Psoas muscle (tissue), 8 donors: ENCODE data around the gene CDRT15L2. TPM values are rescaled to one million over a fixed set of nuclear protein-coding genes. Genes with fewer than 3 reads are reported as not detected.
"Not testable (repeated sequence)": the region's sequence is repeated elsewhere in the genome, so short reads cannot be mapped to it uniquely, and the experiment has no call there.

ENCODE experiments used
- ATAC-seq, 4 donors: fragments of 200-7000 bp; cut with Tn5 transposase; one replicate each; pipeline ENCODE4 v1.9.1; 2020; ENCODE audit warnings: moderate library complexity in 3 of 4, mild to moderate bottlenecking in 2 of 4
- DNase-seq, 2 donors: peaks; one replicate each; pipeline ENCODE4 v3.0.0-alpha.2; 2020
- H3K27ac ChIP-seq: fragments of 200-600 bp; one replicate; pipeline ENCODE4 v1.8.0; 2022
- H3K27me3 ChIP-seq, 3 donors: fragments of 200-600 bp in 1 of 3; one replicate each; pipeline versions ENCODE4 v1.6.1 to v1.8.0; 2013 to 2022; ENCODE audit warnings: low read length in 2 of 3, mild to moderate bottlenecking in 2 of 3, moderate library complexity in 1 of 3; ENCODE audit not compliant: insufficient read depth in 3 of 3
- H3K36me3 ChIP-seq, 2 donors: fragments of 200-600 bp in 1 of 2; one replicate each; pipeline versions ENCODE4 v1.6.1 to v1.8.0; 2013 to 2022; ENCODE audit warnings: low read depth in 1 of 2, mild to moderate bottlenecking in 1 of 2, moderate library complexity in 1 of 2; ENCODE audit not compliant: insufficient read depth in 1 of 2
- H3K4me1 ChIP-seq: fragments of 200-600 bp; one replicate; pipeline ENCODE4 v1.8.0; 2022
- H3K4me3 ChIP-seq: fragments of 200-600 bp; one replicate; pipeline ENCODE4 v1.8.0; 2022; ENCODE audit warnings: mild to moderate bottlenecking
- H3K9me3 ChIP-seq: fragments of 200-600 bp; one replicate; pipeline ENCODE4 v1.8.0; 2022
- WGBS, 3 donors: extraction: QIAGEN DNeasy Blood & Tissue Kit; methylation state at CpG; one replicate each; pipeline versions ENCODE4 v1.1.6 to v1.1.7; 2013; 5-methylcytosine and 5-hydroxymethylcytosine counted together
- intact Hi-C, 2 donors: fragments of 100-400 bp; cut with DNase I; formaldehyde crosslinking; loops; one replicate each; pipeline versions ENCODE4 v1.11.0 to v1.14.2; 2022
- polyA plus RNA-seq, 3 donors: library from polyadenylated mRNA; stranded (reverse); fragments of 200-250 nt; gene quantifications; one replicate each; pipeline ENCODE4 v1.2.3, GENCODE V29; 2013
- total RNA-seq, 4 donors: library from RNA; stranded (reverse); fragmentation: NEBNext Ultra II Directional in 2 of 4; extraction: Animal tissue kit (Norgen Biotek cat#: 25700) in 2 of 4; gene quantifications; one replicate each; pipeline versions ENCODE4 v1.2.1 to v1.2.4, GENCODE V29; 2021 to 2023
- TF ChIP-seq, protein P1 (sequence below): fragments of 200-600 bp; IDR thresholded peaks from one replicate; pipeline ENCODE4 v1.8.0; 2022; ENCODE audit warnings: antibody characterized with exemption
- donor health status: healthy with polysubstance abuse.
- donor health status: DM: no; HTN: no; CAD: no; lungs with moderate emphysema.
- donor health status: Bipolar disorder and iron deficiency.
- donor health status: healthy.
- donor health status: DM: yes; HTN: yes; CAD: no.
- donor health status: DM: no; HTN: no; CAD: no.
- donor health status: DM: no; HTN: no; CAD: no.
- donor health status: DM: yes; HTN: yes; CAD: no.

The CDRT15L2 gene
- total and polyA plus RNA-seq, 7 donors = not detected

DNA sequence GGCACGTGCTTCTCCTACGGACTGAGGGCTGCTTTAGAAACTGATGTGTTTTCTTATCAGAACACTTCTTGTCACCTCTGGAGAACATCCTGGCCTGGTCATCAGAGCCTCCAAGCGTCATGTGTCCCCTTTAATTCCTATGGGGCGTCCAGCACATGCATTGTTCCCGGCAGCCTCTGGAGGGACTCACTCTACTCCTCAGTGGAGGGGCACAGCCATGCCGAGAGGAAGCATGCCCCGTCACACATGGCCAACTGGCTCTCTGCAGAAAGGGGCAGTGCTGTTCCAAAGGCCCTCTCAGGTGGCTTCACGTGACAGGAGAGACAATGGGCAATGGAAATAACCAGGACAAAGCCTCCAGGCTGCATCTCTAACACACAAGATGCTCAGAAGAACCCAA is 31.8 kb downstream of the CDRT15L2 start:
- no peak overlapping the region for H3K4me3 ChIP-seq
- no peaks in the 10 kb centered on the region for H3K27me3 ChIP-seq
- H3K4me1 ChIP-seq = no peaks in the 10 kb centered on the region
- TF ChIP-seq, protein P1, sequence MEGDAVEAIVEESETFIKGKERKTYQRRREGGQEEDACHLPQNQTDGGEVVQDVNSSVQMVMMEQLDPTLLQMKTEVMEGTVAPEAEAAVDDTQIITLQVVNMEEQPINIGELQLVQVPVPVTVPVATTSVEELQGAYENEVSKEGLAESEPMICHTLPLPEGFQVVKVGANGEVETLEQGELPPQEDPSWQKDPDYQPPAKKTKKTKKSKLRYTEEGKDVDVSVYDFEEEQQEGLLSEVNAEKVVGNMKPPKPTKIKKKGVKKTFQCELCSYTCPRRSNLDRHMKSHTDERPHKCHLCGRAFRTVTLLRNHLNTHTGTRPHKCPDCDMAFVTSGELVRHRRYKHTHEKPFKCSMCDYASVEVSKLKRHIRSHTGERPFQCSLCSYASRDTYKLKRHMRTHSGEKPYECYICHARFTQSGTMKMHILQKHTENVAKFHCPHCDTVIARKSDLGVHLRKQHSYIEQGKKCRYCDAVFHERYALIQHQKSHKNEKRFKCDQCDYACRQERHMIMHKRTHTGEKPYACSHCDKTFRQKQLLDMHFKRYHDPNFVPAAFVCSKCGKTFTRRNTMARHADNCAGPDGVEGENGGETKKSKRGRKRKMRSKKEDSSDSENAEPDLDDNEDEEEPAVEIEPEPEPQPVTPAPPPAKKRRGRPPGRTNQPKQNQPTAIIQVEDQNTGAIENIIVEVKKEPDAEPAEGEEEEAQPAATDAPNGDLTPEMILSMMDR = no peak
- H3K27ac ChIP-seq = no peak overlapping the region
- intact Hi-C loops = no loop called here
- H3K9me3 ChIP-seq = no peaks in the 10 kb centered on the region
- no peak for ATAC-seq
- WGBS, 3 donors = 69 to 71% (median 69%) methylated on average over 8 of the region's 8 CpGs
- H3K36me3 ChIP-seq = no peaks in the 10 kb centered on the region
- no peak for DNase-seq

DNA sequence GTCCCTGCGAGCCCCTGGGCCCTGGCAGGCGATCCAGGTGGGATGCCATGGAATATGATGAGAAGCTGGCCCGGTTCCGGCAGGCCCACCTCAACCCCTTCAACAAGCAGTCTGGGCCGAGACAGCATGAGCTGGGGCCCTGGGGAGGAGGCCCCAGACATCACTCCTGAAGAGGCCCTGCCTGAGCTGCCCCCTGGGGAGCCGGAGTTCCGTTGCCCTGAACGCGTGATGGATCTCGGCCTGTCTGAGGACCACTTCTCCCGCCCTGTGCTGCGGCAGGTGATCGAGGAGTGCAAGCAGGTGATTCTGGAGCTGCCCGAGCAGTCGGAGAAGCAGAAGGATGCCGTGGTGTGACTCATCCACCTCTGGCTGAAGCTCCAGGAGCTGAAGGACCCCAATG is 33.1 kb downstream of the CDRT15L2 start:
- Histone ChIP-seq H3K36me3 (no peaks in the 10 kb centered on the region), H3K9me3 (no peaks in the 10 kb centered on the region), H3K27ac (no peak overlapping the region), H3K27me3 (no peaks in the 10 kb centered on the region), H3K4me1 (no peaks in the 10 kb centered on the region), H3K4me3 (no peak overlapping the region)
- intact Hi-C loops = no loop called here
- DNase-seq (no peak), ATAC-seq (no peak)
- TF ChIP-seq, protein P1 = no peak
- WGBS, 3 donors = 87 to 90% (median 89%) methylated on average over 16 of the region's 16 CpGs

DNA sequence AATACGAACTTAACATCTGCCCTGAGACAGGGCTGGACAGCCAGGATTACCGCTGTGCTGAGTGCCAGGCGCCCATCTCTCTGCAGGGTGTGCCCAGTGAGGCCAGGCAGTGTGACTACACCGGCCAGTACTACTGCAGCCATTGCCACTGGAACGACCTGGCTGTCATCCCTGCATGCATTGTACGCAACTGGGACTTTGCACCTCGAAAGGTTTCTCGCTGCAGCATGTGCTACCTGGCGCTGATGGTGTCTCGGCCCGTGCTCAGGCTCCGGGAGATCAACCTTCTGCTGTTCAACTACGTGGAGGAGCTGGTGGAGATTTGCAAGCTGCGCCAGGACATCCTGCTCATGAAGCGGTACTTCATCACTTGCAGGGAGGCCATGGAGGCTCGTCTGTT is 33.7 kb downstream of the CDRT15L2 start:
- no peaks in the 10 kb centered on the region for H3K27me3 ChIP-seq
- intact Hi-C loops = no loop called here
- no peak overlapping the region for H3K27ac ChIP-seq
- H3K4me3 ChIP-seq = no peak overlapping the region
- DNase-seq (no peak), ATAC-seq (no peak)
- H3K36me3 ChIP-seq = no peaks in the 10 kb centered on the region
- 82 to 92% (median 84%) methylated on average over 16 of the region's 16 CpGs for WGBS, 3 donors
- TF ChIP-seq, protein P1 = no peak
- H3K4me1 ChIP-seq = no peaks in the 10 kb centered on the region
- H3K9me3 ChIP-seq = no peaks in the 10 kb centered on the region

DNA sequence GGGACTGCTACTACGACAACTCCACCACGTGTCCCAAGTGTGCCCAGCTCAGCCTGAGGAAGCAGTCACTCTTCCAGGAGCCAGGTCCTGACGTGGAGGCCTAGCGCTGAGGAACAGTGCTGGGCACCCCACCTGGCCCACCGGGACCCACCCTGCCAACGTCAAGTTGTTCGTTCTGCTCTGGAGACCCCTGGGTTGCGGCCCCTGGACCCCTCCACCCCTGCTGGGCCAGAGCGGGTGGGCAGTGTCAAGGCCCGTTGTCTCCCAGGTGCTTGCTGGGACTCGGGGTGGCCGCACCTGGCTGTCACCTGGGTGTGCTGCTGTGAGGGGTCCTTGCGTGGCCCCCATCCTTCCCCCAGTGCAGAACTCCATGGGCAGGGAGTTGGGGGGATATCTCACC is 34.4 kb downstream of the CDRT15L2 start:
- H3K27me3 ChIP-seq = no peaks in the 10 kb centered on the region
- H3K9me3 ChIP-seq = no peaks in the 10 kb centered on the region
- no peaks in the 10 kb centered on the region for H3K36me3 ChIP-seq
- WGBS, 3 donors = 91 to 94% (median 93%) methylated on average over 10 to 13 of the region's 13 CpGs
- intact Hi-C loops = no loop called here
- no peak overlapping the region for H3K27ac ChIP-seq
- ATAC-seq (no peak), DNase-seq (no peak)
- TF ChIP-seq, protein P1 = no peak
- no peak overlapping the region for H3K4me3 ChIP-seq
- H3K4me1 ChIP-seq = no peaks in the 10 kb centered on the region

DNA sequence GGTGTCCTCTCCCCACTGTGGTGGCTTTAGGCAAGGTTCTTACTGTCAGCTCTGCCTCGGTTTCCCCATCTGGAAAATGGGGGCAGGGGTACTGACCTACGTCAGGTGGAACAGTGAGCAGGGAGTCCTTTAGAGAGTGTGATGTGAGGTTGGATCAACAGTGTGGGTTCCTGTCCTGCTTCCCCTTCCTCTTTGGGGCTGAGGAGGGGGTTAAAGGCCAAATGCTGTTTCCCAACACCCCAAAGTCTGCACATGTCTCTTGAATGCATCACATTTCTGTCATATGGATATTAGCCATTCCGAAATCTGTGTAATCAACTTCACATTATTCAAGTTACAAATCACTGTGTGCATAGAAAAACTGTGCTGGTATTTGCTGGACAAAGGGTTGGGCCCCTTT is 35.9 kb downstream of the CDRT15L2 start:
- 77 to 85% (median 83%) methylated on average over 3 of the region's 3 CpGs for WGBS, 3 donors

More for the DNA sequence above, 35.9 kb downstream of the CDRT15L2 start:
- H3K9me3 ChIP-seq, intact Hi-C loops, H3K4me3 ChIP-seq, H3K36me3 ChIP-seq, H3K27me3 ChIP-seq, H3K27ac ChIP-seq, ATAC-seq, DNase-seq, H3K4me1 ChIP-seq: not testable (repeated sequence)

Other genes starting within 250 kb of the CDRT15L2 start
- gene LGALS9B, start 112.2 kb upstream of the CDRT15L2 start, total RNA-seq = not detected
- gene LGALS9B, start 112.2 kb upstream of the CDRT15L2 start, polyA plus RNA-seq = not detected